Measurements from ENCODE around the gene JAM3. TPM values are rescaled to one million over a fixed set of nuclear protein-coding genes. Genes with fewer than 3 reads are reported as not detected.

JAM3 gene
- total and polyA plus RNA-seq, 2 of the 4 experiments (the other 2 are of a cell fraction), result 38.0 to 71.5 TPM

GRCh38 chr11:134020598-134020997, 48.3 kb upstream of the JAM3 start:
- no peak overlapping the region for H2BK20ac ChIP-seq (ENCODE audit: low read depth, low read length)
- no peak overlapping the region for H3K56ac ChIP-seq (ENCODE audit: extremely low read depth, insufficient read depth, low read length)
- in situ Hi-C loops (cut with MboI; ENCODE audit: low sequenced_read_pairs) (no loop called here), dilution Hi-C loops (cut with HindIII; ENCODE audit: low sequenced_read_pairs, unreplicated experiment) (no loop called here), intact Hi-C loops (cut with micrococcal nuclease) (no loop called here)
- H2AK9ac ChIP-seq (replicated peaks; ENCODE audit: low read depth, low read length, poor library complexity), result no peak overlapping the region
- H2BK120ac ChIP-seq (ENCODE audit: low read depth, low read length), result no peak overlapping the region
- H3K14ac ChIP-seq (replicated peaks; ENCODE audit: low read depth, low read length), result no peak overlapping the region
- H3K36me3 ChIP-seq (ENCODE audit: control insufficient read depth, insufficient read depth, low read length), result no peaks in the 10 kb centered on the region
- no peak overlapping the region for H3K18ac ChIP-seq (ENCODE audit: low read depth, low read length)
- DNase-seq (no peak), ATAC-seq (ENCODE audit: low read depth) (no peak)
- H3K79me1 ChIP-seq (ENCODE audit: low read depth in 1 of 2, low read length in 2 of 2), result no peaks in the 10 kb centered on the region
- no peak overlapping the region for H3K27ac ChIP-seq (ENCODE audit: insufficient read depth, low read length)
- no peak overlapping the region for H2AK5ac ChIP-seq (ENCODE audit: low read depth, low read length)
- no TSS peak for BruUV-seq (replicated peaks)
- H3K9me1 ChIP-seq (ENCODE audit: insufficient read depth, low read length), result no peaks in the 10 kb centered on the region
- H2BK15ac ChIP-seq (ENCODE audit: low read depth, low read length), result no peak overlapping the region
- TF ChIP-seq POLR2A (IDR thresholded peaks at IDR 0.05; ENCODE audit: low read depth, low read length), result no peak
- TF ChIP-seq CEBPB (IDR thresholded peaks at IDR 0.05; ENCODE audit: low read depth, low read length), result no peak
- TF ChIP-seq RAD21 (IDR thresholded peaks at IDR 0.05; ENCODE audit: low read length), result no peak
- no peak for TF ChIP-seq RCOR1 (IDR thresholded peaks at IDR 0.05; ENCODE audit: insufficient replicate concordance, low read length)
- no peak for TF ChIP-seq MAFK (IDR thresholded peaks at IDR 0.05; ENCODE audit: low read depth, low read length)
- no peak for TF ChIP-seq MXI1 (IDR thresholded peaks at IDR 0.05; ENCODE audit: borderline replicate concordance, low read depth, low read length)
- TF ChIP-seq BHLHE40 (IDR thresholded peaks at IDR 0.05; ENCODE audit: low read depth, low read length), result no peak
- TF ChIP-seq CHD1 (IDR thresholded peaks at IDR 0.05; ENCODE audit: low read depth, low read length), result no peak
- no peak for TF ChIP-seq MAZ (IDR thresholded peaks at IDR 0.05; ENCODE audit: borderline replicate concordance, low read depth, low read length)
- TF ChIP-seq NFE2L2 (IDR thresholded peaks at IDR 0.05; ENCODE audit: low read depth, low read length), result no peak
- no peak for TF ChIP-seq ELK1 (IDR thresholded peaks at IDR 0.05; ENCODE audit: borderline replicate concordance, low read depth, low read length)
- H3K9me3 ChIP-seq (ENCODE audit: control insufficient read depth, insufficient read depth, low read length), result no peaks in the 10 kb centered on the region
- H2AFZ ChIP-seq (replicated peaks; ENCODE audit: low read length, poor library complexity), result no peak overlapping the region
- 73% methylated on average over 11 of the region's 13 CpGs; no CpG with 5 or more reads in 1 of the 2 experiments for WGBS, 2 experiments (ENCODE audit: extremely low coverage in 2 of 2, insufficient read length in 1 of 2)
- ChIA-PET CTCF (no interaction called here), POLR2A (ENCODE audit: unreplicated experiment) (no interaction called here)
- no peak overlapping the region for H3K4me3 ChIP-seq (ENCODE audit: insufficient read depth, low read depth, low read length)
- H4K20me1 ChIP-seq (ENCODE audit: insufficient read depth, low read length), result no peaks in the 10 kb centered on the region
- H4K5ac ChIP-seq (ENCODE audit: low read depth, low read length), result no peak overlapping the region
- no peaks in the 10 kb centered on the region for H3K4me1 ChIP-seq (ENCODE audit: control insufficient read depth, insufficient read depth, low read length)
- H3K4ac ChIP-seq (ENCODE audit: low read depth, low read length), result no peak overlapping the region
- no peak overlapping the region for H3K9ac ChIP-seq (ENCODE audit: low read depth, low read length)
- no peak overlapping the region for H4K8ac ChIP-seq (ENCODE audit: low read depth in 2 of 2, low read length in 2 of 2)
- no peak overlapping the region for H3K4me2 ChIP-seq (ENCODE audit: low read depth, low read length)
- no peak overlapping the region for H2BK5ac ChIP-seq (ENCODE audit: low read depth, low read length, poor library complexity, severe bottlenecking)
- no peak overlapping the region for H3K23ac ChIP-seq (ENCODE audit: low read depth, low read length)
- H3K27me3 ChIP-seq (ENCODE audit: control insufficient read depth, insufficient read depth, low read length), result peaks cover 25% of the 10 kb centered on the region
- H4K91ac ChIP-seq (ENCODE audit: insufficient read depth, low read depth, low read length), result no peak overlapping the region
